ENCODE data around the gene GNAS-AS1. TPM values are rescaled to one million over a fixed set of nuclear protein-coding genes. Genes with fewer than 3 reads are reported as not detected.

Gene GNAS-AS1
- total and polyA plus RNA-seq, 2 donors (not counting 1 experiment from before 2014, with no cell fraction given): 0.28 to 0.33 TPM

DNA sequence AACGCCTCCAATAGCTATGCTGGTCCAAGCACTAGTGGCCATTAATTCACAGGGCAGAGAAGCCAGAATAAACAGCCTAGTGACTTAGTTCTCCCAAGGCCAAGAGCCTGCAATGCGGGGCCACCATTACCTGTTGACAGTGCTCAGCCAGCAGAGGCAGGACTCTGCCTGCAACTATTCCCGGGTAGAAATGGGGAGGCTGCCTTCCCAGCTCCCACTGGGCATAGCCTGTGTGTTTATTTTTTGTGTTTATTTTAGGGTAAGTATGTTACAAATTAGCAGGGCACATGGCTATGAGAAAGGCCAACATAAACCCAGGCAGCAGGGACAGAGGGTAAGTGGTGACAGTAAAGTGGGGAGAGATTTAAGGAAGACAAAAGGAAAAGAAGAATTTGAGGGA, 5.0 kb downstream of the GNAS-AS1 start:
- no peak for TF ChIP-seq EZH2 (IDR thresholded peaks at IDR 0.05; ENCODE audit: low read length, missing control alignments)
- TF ChIP-seq, protein P1, sequence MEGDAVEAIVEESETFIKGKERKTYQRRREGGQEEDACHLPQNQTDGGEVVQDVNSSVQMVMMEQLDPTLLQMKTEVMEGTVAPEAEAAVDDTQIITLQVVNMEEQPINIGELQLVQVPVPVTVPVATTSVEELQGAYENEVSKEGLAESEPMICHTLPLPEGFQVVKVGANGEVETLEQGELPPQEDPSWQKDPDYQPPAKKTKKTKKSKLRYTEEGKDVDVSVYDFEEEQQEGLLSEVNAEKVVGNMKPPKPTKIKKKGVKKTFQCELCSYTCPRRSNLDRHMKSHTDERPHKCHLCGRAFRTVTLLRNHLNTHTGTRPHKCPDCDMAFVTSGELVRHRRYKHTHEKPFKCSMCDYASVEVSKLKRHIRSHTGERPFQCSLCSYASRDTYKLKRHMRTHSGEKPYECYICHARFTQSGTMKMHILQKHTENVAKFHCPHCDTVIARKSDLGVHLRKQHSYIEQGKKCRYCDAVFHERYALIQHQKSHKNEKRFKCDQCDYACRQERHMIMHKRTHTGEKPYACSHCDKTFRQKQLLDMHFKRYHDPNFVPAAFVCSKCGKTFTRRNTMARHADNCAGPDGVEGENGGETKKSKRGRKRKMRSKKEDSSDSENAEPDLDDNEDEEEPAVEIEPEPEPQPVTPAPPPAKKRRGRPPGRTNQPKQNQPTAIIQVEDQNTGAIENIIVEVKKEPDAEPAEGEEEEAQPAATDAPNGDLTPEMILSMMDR (conservative IDR thresholded peaks at IDR 0.05 in 1 of 2, IDR thresholded peaks at IDR 0.05 in 1 of 2; ENCODE audit: low read depth in 1 of 2, low read length in 2 of 2): no peak
- Histone ChIP-seq H3K27me3 (ENCODE audit: control insufficient read depth, insufficient read depth, low read length) (peaks cover 8% of the 10 kb centered on the region), H3K4me3 (replicated peaks in 1 of 4; ENCODE audit: control extremely low read depth in 1 of 4, insufficient read depth in 1 of 4, low read depth in 3 of 4, low read length in 4 of 4) (no peak overlapping the region), H3K27ac (ENCODE audit: insufficient read depth, low read length) (no peak overlapping the region), H3K9me3 (ENCODE audit: control insufficient read depth, insufficient read depth, low read depth, low read length) (no peaks in the 10 kb centered on the region), H3K4me1 (ENCODE audit: control insufficient read depth, extremely low read depth, insufficient read depth, low read length) (no peaks in the 10 kb centered on the region), H2AFZ (ENCODE audit: low read length) (no peak overlapping the region), H4K20me1 (ENCODE audit: control insufficient read depth, extremely low read depth, insufficient read depth, low read length) (no peaks in the 10 kb centered on the region), H3K36me3 (ENCODE audit: control insufficient read depth, insufficient read depth, low read length) (no peaks in the 10 kb centered on the region), H3K4me2 (ENCODE audit: extremely low read depth, insufficient read depth, low read length) (no peak overlapping the region), H3K79me2 (ENCODE audit: control insufficient read depth, insufficient read depth, low read length) (no peaks in the 10 kb centered on the region), H3K9ac (ENCODE audit: insufficient read depth, low read length) (no peak overlapping the region)
- DNase-seq (ENCODE audit: low read depth in 2 of 2): no peak

DNA sequence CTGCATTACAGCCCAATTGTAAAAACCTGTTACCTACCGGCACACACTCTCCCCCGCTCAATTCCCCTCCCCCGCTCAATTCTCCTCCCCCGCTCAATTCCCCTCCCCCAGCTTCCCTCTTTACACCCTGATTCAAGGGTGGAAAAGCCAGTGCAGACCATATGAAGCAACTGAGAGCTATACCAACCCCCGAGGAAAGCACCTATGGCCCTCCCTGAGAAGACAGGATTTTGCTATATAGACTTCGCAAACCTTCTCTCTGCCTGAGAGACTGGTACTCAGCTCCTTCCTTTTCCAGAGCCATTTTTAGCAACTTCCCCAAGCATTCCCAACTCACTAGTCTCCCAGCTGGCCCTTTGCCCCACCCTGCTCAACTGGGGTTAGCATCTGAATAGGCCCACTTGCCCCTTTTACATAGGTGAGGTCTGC, 7.6 kb downstream of the GNAS-AS1 start:
- no peaks in the 10 kb centered on the region for H3K79me2 ChIP-seq (ENCODE audit: control insufficient read depth, insufficient read depth, low read length)
- no peak overlapping the region for H3K4me2 ChIP-seq (ENCODE audit: extremely low read depth, insufficient read depth, low read length)
- no peaks in the 10 kb centered on the region for H3K4me1 ChIP-seq (ENCODE audit: control insufficient read depth, extremely low read depth, insufficient read depth, low read length)
- no peaks in the 10 kb centered on the region for H3K36me3 ChIP-seq (ENCODE audit: control insufficient read depth, insufficient read depth, low read length)
- peaks cover 17% of the 10 kb centered on the region for H3K27me3 ChIP-seq (ENCODE audit: control insufficient read depth, insufficient read depth, low read length)
- TF ChIP-seq, protein P1 (conservative IDR thresholded peaks at IDR 0.05 in 1 of 2, IDR thresholded peaks at IDR 0.05 in 1 of 2; ENCODE audit: low read depth in 1 of 2, low read length in 2 of 2): no peak
- TF ChIP-seq EZH2 (IDR thresholded peaks at IDR 0.05; ENCODE audit: low read length, missing control alignments): no peak
- H3K27ac ChIP-seq (ENCODE audit: insufficient read depth, low read length): no peak overlapping the region
- no peaks in the 10 kb centered on the region for H4K20me1 ChIP-seq (ENCODE audit: control insufficient read depth, extremely low read depth, insufficient read depth, low read length)
- H3K9me3 ChIP-seq (ENCODE audit: control insufficient read depth, insufficient read depth, low read depth, low read length): no peaks in the 10 kb centered on the region
- no peak overlapping the region for H3K9ac ChIP-seq (ENCODE audit: insufficient read depth, low read length)
- no peak overlapping the region for H2AFZ ChIP-seq (ENCODE audit: low read length)
- H3K4me3 ChIP-seq (replicated peaks in 1 of 4; ENCODE audit: control extremely low read depth in 1 of 4, insufficient read depth in 1 of 4, low read depth in 3 of 4, low read length in 4 of 4): no peak overlapping the region
- DNase-seq (ENCODE audit: low read depth in 2 of 2): no peak

DNA sequence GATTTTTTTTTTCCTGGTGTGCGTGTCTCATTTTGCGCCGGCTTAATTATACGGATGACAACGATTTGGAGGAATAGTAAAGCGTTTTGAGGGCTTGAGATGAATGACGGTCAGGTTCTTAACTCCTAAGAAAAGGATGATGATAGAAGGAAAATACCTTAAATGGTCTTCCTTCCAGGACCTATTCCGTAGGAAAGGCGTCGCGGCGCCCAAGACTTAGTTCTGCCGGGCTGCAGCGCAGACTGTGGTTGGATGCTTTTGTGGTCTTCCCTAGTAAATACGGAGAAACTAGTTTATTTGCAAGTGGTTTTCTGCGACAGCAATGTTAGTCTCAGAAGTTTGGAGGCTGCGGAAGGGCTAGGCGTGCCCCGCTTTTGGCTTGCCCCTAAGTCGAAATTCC, 8.4 kb downstream of the GNAS-AS1 start:
- Histone ChIP-seq H3K79me2 (ENCODE audit: control insufficient read depth, insufficient read depth, low read length) (no peaks in the 10 kb centered on the region), H3K27me3 (ENCODE audit: control insufficient read depth, insufficient read depth, low read length) (peaks cover 17% of the 10 kb centered on the region), H3K9ac (ENCODE audit: insufficient read depth, low read length) (no peak overlapping the region), H3K36me3 (ENCODE audit: control insufficient read depth, insufficient read depth, low read length) (no peaks in the 10 kb centered on the region), H3K9me3 (ENCODE audit: control insufficient read depth, insufficient read depth, low read depth, low read length) (no peaks in the 10 kb centered on the region), H2AFZ (ENCODE audit: low read length) (no peak overlapping the region), H3K4me2 (ENCODE audit: extremely low read depth, insufficient read depth, low read length) (no peak overlapping the region), H3K4me3 (replicated peaks in 1 of 4; ENCODE audit: control extremely low read depth in 1 of 4, insufficient read depth in 1 of 4, low read depth in 3 of 4, low read length in 4 of 4) (no peak overlapping the region), H3K4me1 (ENCODE audit: control insufficient read depth, extremely low read depth, insufficient read depth, low read length) (no peaks in the 10 kb centered on the region), H4K20me1 (ENCODE audit: control insufficient read depth, extremely low read depth, insufficient read depth, low read length) (no peaks in the 10 kb centered on the region), H3K27ac (ENCODE audit: insufficient read depth, low read length) (no peak overlapping the region)
- TF ChIP-seq, protein P1 (conservative IDR thresholded peaks at IDR 0.05 in 1 of 2, IDR thresholded peaks at IDR 0.05 in 1 of 2; ENCODE audit: low read depth in 1 of 2, low read length in 2 of 2): no peak
- TF ChIP-seq EZH2 (IDR thresholded peaks at IDR 0.05; ENCODE audit: low read length, missing control alignments): peak; percentile 32
- no peak for DNase-seq (ENCODE audit: low read depth in 2 of 2)
